T47D (cell line): ENCODE data around the gene IL12B.
"Not testable (repeated sequence)": the region's sequence is repeated elsewhere in the genome, so short reads cannot be mapped to it uniquely, and the experiment has no call there.

ENCODE experiments used
- DNase-seq, 2 experiments: peaks; one replicate each; pipeline versions ENCODE4 v3.0.0 to v3.0.0-alpha.2; 2011 to 2012; ENCODE audit warnings: low read depth in 1 of 2, low spot score in 1 of 2
- JUND ChIP-seq: IDR thresholded peaks from 2 replicates; pipeline ENCODE4 v1.6.1; 2012; ENCODE audit warnings: low read depth
- in situ Hi-C: cut with HindIII; loops from 2 replicates; pipeline ENCODE4 v1.10.0; 2016; ENCODE audit warnings: low sequenced_read_pairs, low pct_unique_long_range_greater_than_20kb

The IL12B gene

DNA sequence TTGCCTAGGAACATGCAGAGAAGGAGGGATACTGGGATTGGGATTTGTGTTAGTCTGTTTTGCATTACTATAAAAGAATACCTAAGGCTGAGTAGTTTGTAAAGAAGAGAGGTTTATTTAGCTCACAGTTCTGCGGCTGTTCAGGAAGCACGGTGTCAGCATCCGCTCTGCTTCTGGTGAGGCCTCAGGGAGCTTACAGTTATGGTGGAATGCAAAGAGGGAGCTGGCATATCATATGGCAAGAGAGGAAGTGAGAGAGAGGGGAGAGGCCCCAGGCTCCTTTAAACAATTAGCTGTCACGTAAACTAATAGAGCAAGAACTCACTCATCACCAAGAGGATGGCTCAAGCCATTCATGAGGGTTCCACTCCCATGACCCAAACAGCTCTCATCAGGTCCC lies 27.0 kb downstream of the IL12B start:
- TF ChIP-seq JUND: no peak
- in situ Hi-C loops: no loop called here
- DNase-seq: no peak

DNA sequence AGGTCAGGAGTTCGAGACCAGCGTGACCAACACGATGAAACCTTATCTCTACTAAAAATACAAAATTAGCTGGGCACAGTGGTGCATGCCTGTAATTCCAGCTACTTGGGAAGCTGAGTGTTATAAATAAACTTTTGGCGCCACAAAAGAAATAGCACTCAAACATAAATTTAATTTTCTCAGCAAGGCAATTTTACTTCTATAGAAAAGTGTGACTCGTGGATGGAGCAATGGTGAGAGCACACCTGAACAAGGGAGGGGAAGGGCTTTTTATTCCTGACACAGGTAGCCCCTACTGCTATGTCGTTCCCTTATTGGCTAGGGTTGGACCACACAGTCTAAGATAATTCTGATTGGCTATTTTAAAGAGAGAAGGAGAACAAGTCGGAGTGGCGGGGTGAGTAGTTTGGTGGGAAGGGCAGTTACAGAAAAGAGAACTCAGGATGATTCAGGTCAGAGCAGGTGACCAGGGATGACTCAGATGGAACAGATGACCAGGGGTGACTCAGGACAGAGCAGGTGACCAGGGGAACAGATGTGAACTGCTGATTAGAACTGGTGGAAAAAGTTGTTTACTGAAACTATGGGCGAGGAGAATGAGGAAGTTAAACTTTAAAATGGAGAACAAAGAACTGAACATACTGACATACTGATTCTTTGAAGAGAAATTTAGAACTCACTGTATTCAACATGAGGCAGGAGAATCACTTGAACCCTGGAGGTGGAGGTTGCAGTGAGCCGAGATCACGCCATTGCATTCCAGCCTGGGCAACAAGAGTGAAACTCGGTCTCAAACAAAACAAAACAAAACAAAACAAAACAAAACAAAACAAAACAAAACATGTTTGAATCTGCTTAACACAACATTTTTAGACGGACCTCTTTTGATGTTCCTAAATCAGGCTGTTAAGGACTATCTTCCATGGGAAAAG lies 28.1 kb downstream of the IL12B start:
- in situ Hi-C loops: not testable (repeated sequence)
- peak in 1 of 2 experiments; percentile 14 for DNase-seq

DNA sequence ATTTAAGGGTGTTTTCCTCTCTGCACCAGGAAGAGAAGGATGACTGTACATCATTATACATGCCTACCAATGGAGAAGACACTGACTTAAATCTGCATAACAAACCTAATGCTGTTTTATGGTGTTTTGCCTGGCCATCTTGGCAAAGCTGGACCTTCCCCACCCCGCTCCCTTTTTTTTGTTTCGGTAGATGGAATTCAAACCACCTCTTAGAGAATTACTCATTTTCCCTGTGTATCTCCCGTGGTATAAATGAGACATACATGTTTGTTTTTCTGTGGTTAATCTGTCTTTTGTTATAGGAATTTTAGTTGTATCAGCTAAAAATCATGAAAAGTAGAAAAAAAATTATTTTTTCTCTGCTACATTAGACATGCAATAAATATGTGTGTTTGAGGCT lies 28.8 kb downstream of the IL12B start:
- DNase-seq: no peak
- in situ Hi-C loops: no loop called here
- no peak for TF ChIP-seq JUND

DNA sequence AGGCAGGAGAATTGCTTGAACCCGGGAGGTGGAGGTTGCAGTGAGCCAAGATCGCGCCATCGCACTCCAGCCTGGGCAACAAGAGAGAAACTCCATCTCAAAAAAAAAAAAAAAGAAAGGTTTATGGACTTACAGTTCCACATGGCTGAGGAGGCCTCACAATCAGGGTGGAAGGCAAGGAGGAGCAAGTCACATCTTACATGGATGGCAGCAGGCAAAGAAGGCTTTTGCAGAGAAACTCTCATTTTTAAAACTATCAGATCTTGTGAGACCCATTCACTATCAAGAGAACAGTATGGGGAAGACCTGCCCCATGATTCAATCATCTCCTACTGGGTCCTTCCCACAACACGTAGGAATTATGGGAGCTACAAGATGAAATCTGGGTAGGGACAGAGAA lies 33.0 kb downstream of the IL12B start:
- in situ Hi-C loops, DNase-seq: not testable (repeated sequence)

DNA sequence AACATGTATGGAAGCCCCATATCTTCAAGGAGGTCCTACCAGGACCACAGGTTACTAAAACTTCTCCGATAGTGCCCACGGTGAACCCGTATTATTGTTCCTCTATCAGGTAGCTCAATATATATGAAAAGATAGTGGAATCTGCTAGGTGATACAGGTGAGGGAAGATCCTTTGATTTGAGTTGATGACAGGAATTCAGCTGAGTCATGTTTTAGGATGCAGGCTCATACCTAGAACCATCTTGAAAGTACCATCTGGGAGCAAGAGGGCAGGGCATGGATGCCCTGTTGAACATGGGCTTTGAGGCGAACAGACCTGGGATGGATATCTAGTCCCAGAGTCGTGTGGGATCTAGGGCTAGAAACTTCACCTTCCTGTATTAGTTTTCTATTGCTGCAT lies 35.4 kb downstream of the IL12B start:
- TF ChIP-seq JUND: no peak
- in situ Hi-C loops: no loop called here
- DNase-seq: no peak

DNA sequence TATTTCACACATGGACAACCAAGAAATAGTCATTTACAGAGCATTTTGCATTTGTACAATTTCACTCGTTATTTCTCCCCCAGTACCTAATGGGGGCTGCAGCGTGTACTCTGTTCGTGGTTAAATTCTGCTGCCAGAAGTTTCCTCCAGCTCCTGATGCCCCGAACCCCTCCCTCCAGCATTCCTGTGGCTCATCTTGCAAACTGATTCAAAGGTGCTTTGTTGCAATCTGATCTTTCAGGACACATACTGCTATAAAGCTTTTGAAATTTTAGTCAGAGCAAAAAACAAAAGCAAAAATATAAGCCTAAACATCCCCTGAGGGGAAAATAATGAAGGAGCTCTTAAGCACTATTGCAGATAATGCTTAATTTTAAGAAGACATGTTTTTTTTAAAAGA lies 39.5 kb downstream of the IL12B start:
- in situ Hi-C loops: no loop called here
- no peak for TF ChIP-seq JUND
- no peak for DNase-seq

DNA sequence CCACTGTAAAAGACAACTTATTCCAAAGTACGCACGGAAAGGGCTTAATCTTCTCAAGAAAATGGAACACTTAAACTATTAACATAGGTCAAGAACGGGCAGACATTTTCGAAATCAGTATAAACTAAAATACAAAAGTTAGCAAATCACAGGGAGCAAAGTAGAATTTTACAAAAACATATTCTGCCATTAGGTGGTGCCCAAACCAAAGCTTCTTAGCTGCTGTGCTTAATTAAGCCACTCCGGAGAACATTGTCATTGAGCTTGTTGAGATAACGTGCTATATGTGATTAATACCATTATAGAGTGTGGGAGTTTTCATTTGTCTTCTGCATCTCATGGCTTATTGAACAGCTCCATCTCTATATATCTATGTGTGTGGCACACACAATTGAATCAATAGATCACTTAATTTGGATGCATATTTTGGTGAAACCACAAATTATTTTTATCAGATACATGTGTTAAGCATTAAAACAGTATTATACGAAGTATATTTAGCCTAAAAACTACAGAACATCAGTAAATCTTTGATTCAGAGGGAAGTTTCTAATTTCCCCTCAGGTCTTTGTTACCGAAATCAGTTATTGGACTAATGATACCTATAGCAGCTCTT lies 43.8 kb downstream of the IL12B start:
- in situ Hi-C loops: no loop called here
- peak in 1 of 2 experiments; percentile 67 for DNase-seq
- no peak for TF ChIP-seq JUND

DNA sequence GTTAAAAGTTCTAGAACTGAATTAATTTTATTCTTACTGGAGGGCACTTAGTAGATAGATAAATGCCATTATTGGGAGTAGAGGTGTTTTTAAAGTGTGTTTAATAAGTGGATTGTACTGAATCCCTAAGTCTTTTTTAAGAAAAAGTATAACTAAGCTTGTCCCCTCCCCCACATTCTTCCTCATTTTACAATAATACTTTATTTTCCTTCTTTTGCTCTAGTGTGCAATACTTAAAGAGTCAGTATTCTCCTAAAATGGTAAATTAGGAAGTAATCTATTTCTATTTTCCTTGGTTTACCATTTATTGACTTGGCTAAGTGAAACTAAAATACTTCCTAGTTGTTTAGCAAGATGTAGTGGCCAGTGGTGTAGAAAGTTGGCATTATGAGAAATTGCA lies 55.6 kb downstream of the IL12B start:
- DNase-seq: no peak
- in situ Hi-C loops: no loop called here
- TF ChIP-seq JUND: no peak

DNA sequence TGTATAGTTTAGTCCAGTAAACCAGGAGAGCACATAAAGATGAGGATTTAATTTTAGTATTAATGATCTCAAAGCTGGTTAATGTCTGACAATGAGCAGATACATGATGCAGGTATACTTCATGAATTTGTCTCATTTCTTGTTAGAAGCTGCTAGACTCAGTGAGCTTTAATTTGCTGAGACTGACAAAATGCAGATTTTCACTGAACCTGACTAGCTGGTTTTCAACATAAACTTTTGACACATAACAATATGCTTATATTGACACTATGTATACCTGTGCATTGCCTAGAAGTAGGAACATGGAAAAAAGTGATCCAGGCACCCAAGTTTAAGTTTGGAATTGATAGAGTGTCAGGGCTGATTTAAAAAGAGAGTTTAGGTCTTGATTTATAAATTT lies 56.4 kb downstream of the IL12B start:
- peak in 1 of 2 experiments; percentile 71 for DNase-seq
- no peak for TF ChIP-seq JUND
- in situ Hi-C loops: no loop called here

DNA sequence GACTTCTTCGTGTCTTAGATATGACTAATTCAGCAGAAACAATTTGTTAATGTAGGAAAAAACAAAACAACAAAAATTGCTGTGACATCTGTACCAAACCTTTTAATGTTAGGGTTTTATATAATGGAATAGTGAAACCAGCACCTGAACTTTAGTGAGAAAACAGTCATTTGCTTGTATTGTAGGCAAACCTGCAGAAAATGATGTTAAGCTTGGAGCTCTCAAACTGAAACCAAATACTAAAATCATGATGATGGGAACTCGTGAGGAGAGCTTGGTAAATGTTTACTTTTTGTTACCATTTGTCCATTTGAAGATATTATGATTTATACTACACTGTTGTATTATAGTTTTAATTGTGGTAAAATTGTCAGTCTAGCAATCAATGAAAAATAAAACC lies 60.6 kb downstream of the IL12B start:
- DNase-seq: no peak
- in situ Hi-C loops: no loop called here
- TF ChIP-seq JUND: no peak

DNA sequence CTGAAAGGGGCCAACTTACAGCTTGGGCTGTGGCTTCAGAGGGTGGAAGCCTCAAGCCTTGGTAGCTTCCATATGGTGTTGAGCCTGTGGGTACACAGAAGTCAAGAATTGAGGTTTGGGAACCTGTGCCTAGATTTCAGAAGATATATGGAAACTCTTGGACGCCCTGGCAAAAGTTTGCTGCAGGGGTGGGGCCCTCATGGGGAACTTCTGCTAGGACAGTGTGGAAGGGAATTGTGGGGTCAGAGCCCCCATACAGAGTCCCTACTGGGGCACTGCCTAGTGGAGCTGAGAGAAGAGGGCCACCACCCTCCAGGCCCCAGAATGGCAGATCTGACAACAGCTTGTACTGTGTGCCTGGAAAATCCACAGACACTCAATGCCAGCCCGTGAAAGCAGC lies 63.5 kb downstream of the IL12B start:
- in situ Hi-C loops, DNase-seq: not testable (repeated sequence)
